ENCODE data around the gene GBP3. TPM values are rescaled to one million over a fixed set of nuclear protein-coding genes. Genes with fewer than 3 reads are reported as not detected.

Gene GBP3
- total and polyA plus RNA-seq, 10 of the 15 experiments (the other 5 are each of a cell fraction or from before 2014, with no cell fraction given): 0.21 to 3.1 (median 1.7) TPM

DNA sequence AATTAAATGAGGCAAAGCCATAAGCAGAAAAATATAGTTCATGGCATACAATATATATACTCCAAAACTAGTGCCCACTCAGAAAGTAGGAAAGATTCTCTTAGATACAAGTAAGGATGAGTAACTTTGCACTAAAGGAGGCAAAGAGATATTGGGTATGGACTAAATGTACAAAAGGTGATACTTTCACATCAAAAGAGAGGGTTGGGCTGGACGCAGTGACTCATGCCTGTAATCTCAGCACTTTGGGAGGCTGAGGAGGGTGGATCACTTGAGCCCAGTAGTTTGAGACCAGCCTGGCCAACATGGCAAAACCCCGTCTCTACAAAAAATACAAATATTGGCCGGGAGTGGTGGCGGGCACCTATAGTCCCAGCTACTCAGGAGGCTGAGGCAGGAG is 37.0 kb downstream of the GBP3 start:
- Histone ChIP-seq H2AFZ (ENCODE audit: control insufficient read depth, low read depth, low read length) (no peak overlapping the region), H4K20me1 (ENCODE audit: control insufficient read depth, insufficient read depth) (no peaks in the 10 kb centered on the region), H3K4me2 (ENCODE audit: control insufficient read depth, insufficient read depth) (no peak overlapping the region), H3K4me1 (ENCODE audit: control insufficient read depth, insufficient read depth, low read length) (peaks cover 7% of the 10 kb centered on the region), H3K79me2 (ENCODE audit: control insufficient read depth, insufficient read depth, low read length) (peaks cover 64% of the 10 kb centered on the region), H3K9ac (ENCODE audit: control insufficient read depth, insufficient read depth, low read length) (no peak overlapping the region), H3K27ac (ENCODE audit: control insufficient read depth, insufficient read depth) (no peak overlapping the region), H3K36me3 (ENCODE audit: control insufficient read depth in 2 of 2, insufficient read depth in 2 of 2, low read length in 1 of 2) (peaks cover 0 to 11% of the 10 kb centered on the region in 2 experiments; a peak in 2 of 4 replicates), H3K27me3 (replicated peaks in 1 of 2; ENCODE audit: control insufficient read depth in 2 of 2, insufficient read depth in 2 of 2, low read length in 1 of 2) (no peaks in the 10 kb centered on the region), H3K4me3 (no peak overlapping the region), H3K9me3 (replicated peaks; ENCODE audit: control insufficient read depth, insufficient read depth, low read length) (peaks cover 1% of the 10 kb centered on the region; the same call in 1 of the 3 replicates)
- CTCF ChIA-PET: interaction anchor here (1.4 to 3.3 kb wide), 4 partner anchors 13 to 289 kb away, joined by 4 to 29 read pairs (median 14); partner anchors contain the start of gene GBP3
- in situ Hi-C loops (cut with MboI) (no loop called here), intact Hi-C loops (cut with micrococcal nuclease; ENCODE audit: unreplicated experiment) (no loop called here)
- WGBS (ENCODE audit: insufficient coverage, insufficient replicate concordance, low lambda C conversion rate, missing lambda C conversion rate): 84% methylated on average over 4 of the region's 4 CpGs
- ATAC-seq (no peak), FAIRE-seq (no peak), DNase-seq (ENCODE audit: low read depth, low spot score) (no peak)
- POLR2A ChIA-PET: interaction anchor here (2.0 kb wide), 1 partner anchor 11 kb away, joined by 5 read pairs; no protein-coding TSS in a partner anchor
- SMC1A ChIA-PET (ENCODE audit: uncharacterized antibody, unreplicated experiment): no interaction called here
- RAD21 ChIA-PET (ENCODE audit: unreplicated experiment): interaction anchor here (0.6 to 1.3 kb wide), 3 partner anchors 12 to 371 kb away, joined by 3 to 6 read pairs (median 3); no protein-coding TSS in a partner anchor
- no TSS peak for BruUV-seq (replicated peaks)
- TF ChIP-seq, protein P1, sequence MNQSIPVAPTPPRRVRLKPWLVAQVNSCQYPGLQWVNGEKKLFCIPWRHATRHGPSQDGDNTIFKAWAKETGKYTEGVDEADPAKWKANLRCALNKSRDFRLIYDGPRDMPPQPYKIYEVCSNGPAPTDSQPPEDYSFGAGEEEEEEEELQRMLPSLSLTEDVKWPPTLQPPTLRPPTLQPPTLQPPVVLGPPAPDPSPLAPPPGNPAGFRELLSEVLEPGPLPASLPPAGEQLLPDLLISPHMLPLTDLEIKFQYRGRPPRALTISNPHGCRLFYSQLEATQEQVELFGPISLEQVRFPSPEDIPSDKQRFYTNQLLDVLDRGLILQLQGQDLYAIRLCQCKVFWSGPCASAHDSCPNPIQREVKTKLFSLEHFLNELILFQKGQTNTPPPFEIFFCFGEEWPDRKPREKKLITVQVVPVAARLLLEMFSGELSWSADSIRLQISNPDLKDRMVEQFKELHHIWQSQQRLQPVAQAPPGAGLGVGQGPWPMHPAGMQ (IDR thresholded peaks at IDR 0.05; ENCODE audit: borderline replicate concordance): no peak
- no peak for TF ChIP-seq BCL11A (IDR thresholded peaks at IDR 0.05; ENCODE audit: low read depth, low read length)
- TF ChIP-seq RUNX3 (IDR thresholded peaks at IDR 0.05; ENCODE audit: low read length): no peak
- TF ChIP-seq, protein P2, sequence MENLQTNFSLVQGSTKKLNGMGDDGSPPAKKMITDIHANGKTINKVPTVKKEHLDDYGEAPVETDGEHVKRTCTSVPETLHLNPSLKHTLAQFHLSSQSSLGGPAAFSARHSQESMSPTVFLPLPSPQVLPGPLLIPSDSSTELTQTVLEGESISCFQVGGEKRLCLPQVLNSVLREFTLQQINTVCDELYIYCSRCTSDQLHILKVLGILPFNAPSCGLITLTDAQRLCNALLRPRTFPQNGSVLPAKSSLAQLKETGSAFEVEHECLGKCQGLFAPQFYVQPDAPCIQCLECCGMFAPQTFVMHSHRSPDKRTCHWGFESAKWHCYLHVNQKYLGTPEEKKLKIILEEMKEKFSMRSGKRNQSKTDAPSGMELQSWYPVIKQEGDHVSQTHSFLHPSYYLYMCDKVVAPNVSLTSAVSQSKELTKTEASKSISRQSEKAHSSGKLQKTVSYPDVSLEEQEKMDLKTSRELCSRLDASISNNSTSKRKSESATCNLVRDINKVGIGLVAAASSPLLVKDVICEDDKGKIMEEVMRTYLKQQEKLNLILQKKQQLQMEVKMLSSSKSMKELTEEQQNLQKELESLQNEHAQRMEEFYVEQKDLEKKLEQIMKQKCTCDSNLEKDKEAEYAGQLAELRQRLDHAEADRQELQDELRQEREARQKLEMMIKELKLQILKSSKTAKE (IDR thresholded peaks at IDR 0.05; ENCODE audit: low read depth, poor library complexity, severe bottlenecking): no peak
- no peak for TF ChIP-seq FOXK2 (IDR thresholded peaks at IDR 0.05)
- TF ChIP-seq, protein P3, sequence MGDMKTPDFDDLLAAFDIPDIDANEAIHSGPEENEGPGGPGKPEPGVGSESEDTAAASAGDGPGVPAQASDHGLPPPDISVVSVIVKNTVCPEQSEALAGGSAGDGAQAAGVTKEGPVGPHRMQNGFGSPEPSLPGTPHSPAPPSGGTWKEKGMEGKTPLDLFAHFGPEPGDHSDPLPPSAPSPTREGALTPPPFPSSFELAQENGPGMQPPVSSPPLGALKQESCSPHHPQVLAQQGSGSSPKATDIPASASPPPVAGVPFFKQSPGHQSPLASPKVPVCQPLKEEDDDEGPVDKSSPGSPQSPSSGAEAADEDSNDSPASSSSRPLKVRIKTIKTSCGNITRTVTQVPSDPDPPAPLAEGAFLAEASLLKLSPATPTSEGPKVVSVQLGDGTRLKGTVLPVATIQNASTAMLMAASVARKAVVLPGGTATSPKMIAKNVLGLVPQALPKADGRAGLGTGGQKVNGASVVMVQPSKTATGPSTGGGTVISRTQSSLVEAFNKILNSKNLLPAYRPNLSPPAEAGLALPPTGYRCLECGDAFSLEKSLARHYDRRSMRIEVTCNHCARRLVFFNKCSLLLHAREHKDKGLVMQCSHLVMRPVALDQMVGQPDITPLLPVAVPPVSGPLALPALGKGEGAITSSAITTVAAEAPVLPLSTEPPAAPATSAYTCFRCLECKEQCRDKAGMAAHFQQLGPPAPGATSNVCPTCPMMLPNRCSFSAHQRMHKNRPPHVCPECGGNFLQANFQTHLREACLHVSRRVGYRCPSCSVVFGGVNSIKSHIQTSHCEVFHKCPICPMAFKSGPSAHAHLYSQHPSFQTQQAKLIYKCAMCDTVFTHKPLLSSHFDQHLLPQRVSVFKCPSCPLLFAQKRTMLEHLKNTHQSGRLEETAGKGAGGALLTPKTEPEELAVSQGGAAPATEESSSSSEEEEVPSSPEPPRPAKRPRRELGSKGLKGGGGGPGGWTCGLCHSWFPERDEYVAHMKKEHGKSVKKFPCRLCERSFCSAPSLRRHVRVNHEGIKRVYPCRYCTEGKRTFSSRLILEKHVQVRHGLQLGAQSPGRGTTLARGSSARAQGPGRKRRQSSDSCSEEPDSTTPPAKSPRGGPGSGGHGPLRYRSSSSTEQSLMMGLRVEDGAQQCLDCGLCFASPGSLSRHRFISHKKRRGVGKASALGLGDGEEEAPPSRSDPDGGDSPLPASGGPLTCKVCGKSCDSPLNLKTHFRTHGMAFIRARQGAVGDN (IDR thresholded peaks at IDR 0.05): no peak
- TF ChIP-seq, protein P4, sequence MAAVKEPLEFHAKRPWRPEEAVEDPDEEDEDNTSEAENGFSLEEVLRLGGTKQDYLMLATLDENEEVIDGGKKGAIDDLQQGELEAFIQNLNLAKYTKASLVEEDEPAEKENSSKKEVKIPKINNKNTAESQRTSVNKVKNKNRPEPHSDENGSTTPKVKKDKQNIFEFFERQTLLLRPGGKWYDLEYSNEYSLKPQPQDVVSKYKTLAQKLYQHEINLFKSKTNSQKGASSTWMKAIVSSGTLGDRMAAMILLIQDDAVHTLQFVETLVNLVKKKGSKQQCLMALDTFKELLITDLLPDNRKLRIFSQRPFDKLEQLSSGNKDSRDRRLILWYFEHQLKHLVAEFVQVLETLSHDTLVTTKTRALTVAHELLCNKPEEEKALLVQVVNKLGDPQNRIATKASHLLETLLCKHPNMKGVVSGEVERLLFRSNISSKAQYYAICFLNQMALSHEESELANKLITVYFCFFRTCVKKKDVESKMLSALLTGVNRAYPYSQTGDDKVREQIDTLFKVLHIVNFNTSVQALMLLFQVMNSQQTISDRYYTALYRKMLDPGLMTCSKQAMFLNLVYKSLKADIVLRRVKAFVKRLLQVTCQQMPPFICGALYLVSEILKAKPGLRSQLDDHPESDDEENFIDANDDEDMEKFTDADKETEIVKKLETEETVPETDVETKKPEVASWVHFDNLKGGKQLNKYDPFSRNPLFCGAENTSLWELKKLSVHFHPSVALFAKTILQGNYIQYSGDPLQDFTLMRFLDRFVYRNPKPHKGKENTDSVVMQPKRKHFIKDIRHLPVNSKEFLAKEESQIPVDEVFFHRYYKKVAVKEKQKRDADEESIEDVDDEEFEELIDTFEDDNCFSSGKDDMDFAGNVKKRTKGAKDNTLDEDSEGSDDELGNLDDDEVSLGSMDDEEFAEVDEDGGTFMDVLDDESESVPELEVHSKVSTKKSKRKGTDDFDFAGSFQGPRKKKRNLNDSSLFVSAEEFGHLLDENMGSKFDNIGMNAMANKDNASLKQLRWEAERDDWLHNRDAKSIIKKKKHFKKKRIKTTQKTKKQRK (IDR thresholded peaks at IDR 0.05; ENCODE audit: low read depth, low read length): no peak
- no peak for TF ChIP-seq RFX5 (IDR thresholded peaks at IDR 0.05; ENCODE audit: low read depth, low read length)
- TF ChIP-seq, protein P5, sequence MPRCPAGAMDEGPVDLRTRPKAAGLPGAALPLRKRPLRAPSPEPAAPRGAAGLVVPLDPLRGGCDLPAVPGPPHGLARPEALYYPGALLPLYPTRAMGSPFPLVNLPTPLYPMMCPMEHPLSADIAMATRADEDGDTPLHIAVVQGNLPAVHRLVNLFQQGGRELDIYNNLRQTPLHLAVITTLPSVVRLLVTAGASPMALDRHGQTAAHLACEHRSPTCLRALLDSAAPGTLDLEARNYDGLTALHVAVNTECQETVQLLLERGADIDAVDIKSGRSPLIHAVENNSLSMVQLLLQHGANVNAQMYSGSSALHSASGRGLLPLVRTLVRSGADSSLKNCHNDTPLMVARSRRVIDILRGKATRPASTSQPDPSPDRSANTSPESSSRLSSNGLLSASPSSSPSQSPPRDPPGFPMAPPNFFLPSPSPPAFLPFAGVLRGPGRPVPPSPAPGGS (IDR thresholded peaks at IDR 0.05; ENCODE audit: borderline replicate concordance, insufficient read depth, low read depth, low read length, poor library complexity, severe bottlenecking): no peak
